Ovary (tissue), 9 donors: ENCODE results near the gene FAH. TPM values are rescaled to one million over a fixed set of nuclear protein-coding genes. Genes with fewer than 3 reads are reported as not detected.

Experiments used
- DNase-seq, 5 donors: peaks; one replicate each; pipeline ENCODE4 v3.0.0-alpha.2; 2019 to 2020
- H3K27ac ChIP-seq, 2 donors: fragments of 200-600 bp; one replicate each; pipeline versions ENCODE4 v1.5.1 to v1.8.0; 2019 to 2022
- H3K27me3 ChIP-seq: fragments of 200-600 bp; one replicate; pipeline ENCODE4 v1.8.0; 2022
- H3K36me3 ChIP-seq: fragments of 200-600 bp; sonication (generic); one replicate; pipeline ENCODE4 v1.5.1; 2019
- H3K4me1 ChIP-seq: one replicate; pipeline ENCODE4 v1.8.1; 2013; ENCODE audit warnings: mild to moderate bottlenecking, moderate library complexity; ENCODE audit not compliant: insufficient read depth
- H3K4me3 ChIP-seq: fragments of 200-600 bp; sonication (generic); one replicate; pipeline ENCODE4 v1.5.1; 2017
- H3K9me3 ChIP-seq, 2 donors: fragments of 200-600 bp in 1 of 2; sonication (generic) in 1 of 2; one replicate each; pipeline versions ENCODE4 v1.5.1 to v1.8.1; 2013 to 2019; ENCODE audit warnings: mild to moderate bottlenecking in 1 of 2, moderate library complexity in 1 of 2
- EP300 ChIP-seq: sonication (generic); formaldehyde crosslinking; IDR thresholded peaks from one replicate; pipeline ENCODE4 v1.6.1; 2017; ENCODE audit warnings: antibody characterized with exemption
- POLR2A ChIP-seq: fragments of 450-650 bp; IDR thresholded peaks from one replicate; pipeline ENCODE4 v1.6.1; 2017; ENCODE audit warnings: antibody characterized with exemption, mild to moderate bottlenecking, moderate library complexity
- WGBS, 3 donors: extraction: QIAGEN DNeasy Blood & Tissue Kit in 1 of 3; methylation state at CpG; one replicate each; pipeline versions ENCODE4 v1.1.5 to v1.1.7; 2013 to 2017; 5-methylcytosine and 5-hydroxymethylcytosine counted together
- intact Hi-C, 4 donors: fragments of 100-400 bp; cut with DNase I; formaldehyde crosslinking; loops; one replicate each; pipeline versions ENCODE4 v1.11.0 to v1.15.1; 2022 to 2023
- polyA plus RNA-seq, 2 donors: library from polyadenylated mRNA; stranded (reverse); fragments of 200-250 nt in 1 of 2; fragments of 350-450 nt in 1 of 2; fragmentation: Illumina TruSeq in 1 of 2; extraction: RNeasy Lipid Tissue Mini Kit (QIAGEN cat#74804) in 1 of 2; gene quantifications; one replicate each; pipeline ENCODE4 v1.2.3, GENCODE V29; 2013 to 2014
- total RNA-seq, 7 donors: library from RNA; depleted of rRNA in 2 of 7; stranded (reverse); fragments of >200 nt in 2 of 7; fragmentation: NEBNext Ultra II Directional in 3 of 7; extraction: Animal tissue kit (Norgen Biotek cat#: 25700) in 3 of 7; gene quantifications; one replicate each; pipeline versions ENCODE4 v1.1.0 to v1.2.4, GENCODE V29; 2016 to 2023
- TF ChIP-seq, protein P1 (sequence below), 3 donors: fragments of 450-650 bp in 2 of 3; fragments of 200-600 bp in 1 of 3; IDR thresholded peaks; one replicate each; pipeline versions ENCODE4 v1.5.1 to v1.8.0; 2016 to 2022; ENCODE audit warnings: antibody characterized with exemption in 3 of 3, mild to moderate bottlenecking in 1 of 3
- donor health status: DM: no; HTN: no; CAD: no; lungs with moderate emphysema.
- donor health status: DM: no; HTN: no; CAD: no.
- donor health status: Bipolar disorder and iron deficiency.
- donor health status: DM: yes; HTN: yes; CAD: no.
- donor health status: DM: no; HTN: no; CAD: no.
- donor health status: DM: yes; HTN: yes; CAD: no.

The FAH gene
- total and polyA plus RNA-seq, 9 donors = 19.0 to 47.2 (median 30.8) TPM

GRCh38 chr15:80138961-80139360, 13.8 kb upstream of the FAH start:
- TF ChIP-seq, protein P1, sequence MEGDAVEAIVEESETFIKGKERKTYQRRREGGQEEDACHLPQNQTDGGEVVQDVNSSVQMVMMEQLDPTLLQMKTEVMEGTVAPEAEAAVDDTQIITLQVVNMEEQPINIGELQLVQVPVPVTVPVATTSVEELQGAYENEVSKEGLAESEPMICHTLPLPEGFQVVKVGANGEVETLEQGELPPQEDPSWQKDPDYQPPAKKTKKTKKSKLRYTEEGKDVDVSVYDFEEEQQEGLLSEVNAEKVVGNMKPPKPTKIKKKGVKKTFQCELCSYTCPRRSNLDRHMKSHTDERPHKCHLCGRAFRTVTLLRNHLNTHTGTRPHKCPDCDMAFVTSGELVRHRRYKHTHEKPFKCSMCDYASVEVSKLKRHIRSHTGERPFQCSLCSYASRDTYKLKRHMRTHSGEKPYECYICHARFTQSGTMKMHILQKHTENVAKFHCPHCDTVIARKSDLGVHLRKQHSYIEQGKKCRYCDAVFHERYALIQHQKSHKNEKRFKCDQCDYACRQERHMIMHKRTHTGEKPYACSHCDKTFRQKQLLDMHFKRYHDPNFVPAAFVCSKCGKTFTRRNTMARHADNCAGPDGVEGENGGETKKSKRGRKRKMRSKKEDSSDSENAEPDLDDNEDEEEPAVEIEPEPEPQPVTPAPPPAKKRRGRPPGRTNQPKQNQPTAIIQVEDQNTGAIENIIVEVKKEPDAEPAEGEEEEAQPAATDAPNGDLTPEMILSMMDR (IDR thresholded peaks at IDR 0.05) = no peak
- TF ChIP-seq EP300 (no peak), POLR2A (no peak)
- H3K27me3 ChIP-seq = no peaks in the 10 kb centered on the region
- H3K9me3 ChIP-seq = no peaks in the 10 kb centered on the region
- H3K4me1 ChIP-seq = no peaks in the 10 kb centered on the region
- intact Hi-C loops = loop anchor here in 1 of 4 donors (10.0 kb wide), 1 partner anchor 54 kb away; no protein-coding TSS in a partner anchor
- WGBS, 3 donors = 85 to 95% (median 92%) methylated on average over 3 of the region's 3 CpGs
- DNase-seq = no peak
- no peak overlapping the region for H3K27ac ChIP-seq
- H3K36me3 ChIP-seq = no peaks in the 10 kb centered on the region
- H3K4me3 ChIP-seq = no peak overlapping the region

DNA sequence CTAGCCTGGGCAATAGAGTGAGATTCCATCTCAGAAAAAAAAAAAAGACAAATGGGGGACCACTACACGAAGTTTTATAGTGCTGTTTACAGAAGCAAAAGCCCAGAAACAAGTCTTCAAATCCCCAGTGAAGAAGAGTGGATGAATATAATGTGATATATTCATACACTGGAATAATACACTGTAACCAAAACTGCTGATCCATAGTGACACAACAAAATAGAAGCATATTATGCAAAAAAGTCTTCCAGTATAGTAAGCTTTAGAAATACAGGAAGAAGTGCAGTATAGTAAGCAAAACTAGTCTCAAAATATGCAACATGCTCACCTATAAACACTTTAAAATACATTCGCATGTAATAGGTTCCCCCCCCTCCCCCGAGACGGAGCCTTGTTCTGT, 11.9 kb upstream of the FAH start:
- H3K4me3 ChIP-seq = no peak overlapping the region
- no peak for DNase-seq
- 84 to 93% (median 85%) methylated on average over 3 to 4 of the region's 4 CpGs for WGBS, 3 donors

GRCh38 chr15:80141916-80142598, 10.7 kb upstream of the FAH start:
- Histone ChIP-seq H3K9me3 (no peaks in the 10 kb centered on the region), H3K27ac (no peak overlapping the region), H3K4me1 (no peaks in the 10 kb centered on the region), H3K4me3 (no peak overlapping the region), H3K36me3 (no peaks in the 10 kb centered on the region), H3K27me3 (no peaks in the 10 kb centered on the region)
- TF ChIP-seq, protein P1 (IDR thresholded peaks at IDR 0.05) = no peak
- TF ChIP-seq EP300 = no peak
- TF ChIP-seq POLR2A = no peak
- no peak for DNase-seq
- 85 to 86% (median 86%) methylated on average over 5 of the region's 5 CpGs for WGBS, 3 donors
- intact Hi-C loops = no loop called here

More for the DNA sequence above, 11.9 kb upstream of the FAH start:
- Histone ChIP-seq H3K9me3 (no peaks in the 10 kb centered on the region), H3K36me3 (no peaks in the 10 kb centered on the region), H3K27ac (no peak overlapping the region), H3K27me3 (no peaks in the 10 kb centered on the region), H3K4me1 (no peaks in the 10 kb centered on the region)
- intact Hi-C loops = no loop called here
- TF ChIP-seq POLR2A = no peak
- no peak for TF ChIP-seq EP300
- TF ChIP-seq, protein P1 (IDR thresholded peaks at IDR 0.05) = no peak

DNA sequence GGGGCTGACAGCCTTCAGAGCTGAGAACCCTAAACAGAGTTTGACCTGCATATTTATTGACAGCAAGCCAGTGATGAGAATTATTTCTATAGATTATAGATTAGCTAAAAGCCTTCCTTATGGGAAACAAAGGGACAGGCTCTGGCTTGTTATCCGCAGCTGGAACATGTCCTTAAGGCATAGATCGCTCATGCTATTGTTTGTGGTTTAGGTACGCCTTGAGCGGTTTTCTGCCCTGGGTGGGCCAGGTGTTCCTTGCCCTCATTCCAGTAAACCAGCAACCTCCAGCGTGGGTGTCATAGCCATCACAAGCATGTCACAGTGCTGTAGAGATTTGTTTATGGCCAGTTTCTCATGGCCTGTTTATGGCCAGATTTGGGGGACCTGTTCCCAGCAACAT, 10.2 kb upstream of the FAH start:
- no peak for DNase-seq
- Histone ChIP-seq H3K9me3 (no peaks in the 10 kb centered on the region), H3K36me3 (no peaks in the 10 kb centered on the region), H3K4me1 (no peaks in the 10 kb centered on the region), H3K4me3 (no peak overlapping the region), H3K27ac (no peak overlapping the region), H3K27me3 (no peaks in the 10 kb centered on the region)
- 74 to 87% (median 76%) methylated on average over 5 of the region's 5 CpGs for WGBS, 3 donors
- TF ChIP-seq POLR2A (no peak), EP300 (no peak)
- TF ChIP-seq, protein P1 (IDR thresholded peaks at IDR 0.05) = no peak
- intact Hi-C loops = no loop called here
